ENCODE results near the gene SMAGP.

SMAGP gene

DNA sequence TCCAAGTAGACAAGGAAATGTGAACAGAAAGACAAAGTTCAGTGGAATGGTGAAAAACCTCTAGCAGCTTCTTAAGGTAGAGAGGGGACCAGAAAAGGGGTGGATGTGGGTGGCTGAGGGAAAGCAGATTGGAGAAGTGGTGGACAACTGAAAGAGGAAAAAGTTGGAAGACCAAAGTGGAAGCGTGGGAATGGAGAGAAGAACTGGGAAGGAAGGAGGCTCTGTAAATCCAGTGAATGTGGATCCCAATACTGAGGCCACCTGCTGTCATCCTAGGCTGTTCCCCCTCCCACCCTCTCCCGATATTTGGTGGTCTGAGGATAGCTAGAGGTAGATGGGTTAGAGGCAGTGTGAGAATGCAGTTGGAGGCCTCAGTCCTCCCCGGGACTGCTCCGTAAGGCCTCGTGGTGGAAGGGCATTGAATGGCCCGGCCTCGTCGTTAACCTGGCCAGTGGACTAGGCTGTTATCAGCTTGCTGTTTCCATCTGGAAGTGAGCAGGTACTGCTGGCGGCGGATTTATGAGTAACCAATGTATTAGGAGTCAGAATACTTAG lies 51.5 kb downstream of the SMAGP start:
- H3K36me3 ChIP-seq (ENCODE audit: control insufficient read depth in 1 of 2, insufficient read depth in 2 of 2, low read length in 2 of 2) = no peaks in the 10 kb centered on the region
- no peaks in the 10 kb centered on the region for H3K27me3 ChIP-seq (ENCODE audit: low read depth, low read length)
- peak overlapping the region; percentile 77 to 80 for H3K4me3 ChIP-seq (ENCODE audit: low read depth in 1 of 2, low read length in 2 of 2)
- H3K27ac ChIP-seq (ENCODE audit: low read length) = peak overlapping the region; percentile 88
- H3K9me3 ChIP-seq (ENCODE audit: control insufficient read depth in 1 of 2, low read length in 2 of 2) = no peaks in the 10 kb centered on the region
- H3K4me1 ChIP-seq (ENCODE audit: control insufficient read depth in 1 of 2, insufficient read depth in 2 of 2, low read length in 2 of 2) = peaks cover 9 to 20% of the 10 kb centered on the region in 2 donors

DNA sequence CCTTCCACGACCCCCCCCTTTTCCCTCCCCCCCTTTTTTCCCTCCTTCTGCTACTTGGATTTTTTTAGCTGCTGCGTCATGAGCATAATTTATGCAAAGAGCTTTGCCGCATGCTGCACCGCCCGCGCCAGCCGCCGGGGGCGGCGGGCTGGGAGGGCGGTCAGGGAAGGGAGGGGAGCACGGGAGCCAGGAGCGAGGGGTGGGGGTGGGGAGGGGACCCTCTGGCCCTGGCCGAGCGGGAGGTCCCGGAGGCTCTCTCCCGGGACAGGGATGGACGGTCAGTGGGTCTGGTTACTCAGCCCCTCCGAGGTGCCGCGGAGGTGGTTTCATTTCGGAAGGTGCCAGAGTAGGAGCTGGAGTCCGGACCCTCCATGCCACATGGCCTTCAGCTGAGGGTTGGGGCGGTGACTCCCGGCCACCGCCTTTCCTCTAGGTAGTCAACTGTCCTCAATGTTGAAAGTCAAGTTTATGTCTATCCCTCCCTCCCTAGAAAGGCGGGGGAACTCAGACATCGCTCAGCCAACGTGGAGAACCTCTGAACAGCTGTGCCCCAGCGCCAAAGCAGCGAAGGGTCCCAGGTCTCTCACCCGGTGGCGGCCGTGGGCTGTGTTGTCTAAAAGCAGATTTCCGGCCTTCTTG lies 52.1 kb downstream of the SMAGP start, which contains the start of gene POU6F1:
POU6F1 (minus strand) TSS at position 95 of the 639 bp plus-strand sequence. CDS start 11,226 bp downstream, outside the sequence.
- H3K4me3 ChIP-seq (ENCODE audit: low read depth in 1 of 2, low read length in 2 of 2) = peak within 1 kb of the TSS; percentile 77 to 80
- peaks cover 9 to 20% of the 10 kb centered on the region in 2 donors for H3K4me1 ChIP-seq (ENCODE audit: control insufficient read depth in 1 of 2, insufficient read depth in 2 of 2, low read length in 2 of 2)
- H3K36me3 ChIP-seq (ENCODE audit: control insufficient read depth in 1 of 2, insufficient read depth in 2 of 2, low read length in 2 of 2) = no peaks in the 10 kb centered on the region
- H3K27me3 ChIP-seq (ENCODE audit: low read depth, low read length) = no peaks in the 10 kb centered on the region
- no peaks in the 10 kb centered on the region for H3K9me3 ChIP-seq (ENCODE audit: control insufficient read depth in 1 of 2, low read length in 2 of 2)
- H3K27ac ChIP-seq (ENCODE audit: low read length) = peak within 1 kb of the TSS; percentile 88

DNA sequence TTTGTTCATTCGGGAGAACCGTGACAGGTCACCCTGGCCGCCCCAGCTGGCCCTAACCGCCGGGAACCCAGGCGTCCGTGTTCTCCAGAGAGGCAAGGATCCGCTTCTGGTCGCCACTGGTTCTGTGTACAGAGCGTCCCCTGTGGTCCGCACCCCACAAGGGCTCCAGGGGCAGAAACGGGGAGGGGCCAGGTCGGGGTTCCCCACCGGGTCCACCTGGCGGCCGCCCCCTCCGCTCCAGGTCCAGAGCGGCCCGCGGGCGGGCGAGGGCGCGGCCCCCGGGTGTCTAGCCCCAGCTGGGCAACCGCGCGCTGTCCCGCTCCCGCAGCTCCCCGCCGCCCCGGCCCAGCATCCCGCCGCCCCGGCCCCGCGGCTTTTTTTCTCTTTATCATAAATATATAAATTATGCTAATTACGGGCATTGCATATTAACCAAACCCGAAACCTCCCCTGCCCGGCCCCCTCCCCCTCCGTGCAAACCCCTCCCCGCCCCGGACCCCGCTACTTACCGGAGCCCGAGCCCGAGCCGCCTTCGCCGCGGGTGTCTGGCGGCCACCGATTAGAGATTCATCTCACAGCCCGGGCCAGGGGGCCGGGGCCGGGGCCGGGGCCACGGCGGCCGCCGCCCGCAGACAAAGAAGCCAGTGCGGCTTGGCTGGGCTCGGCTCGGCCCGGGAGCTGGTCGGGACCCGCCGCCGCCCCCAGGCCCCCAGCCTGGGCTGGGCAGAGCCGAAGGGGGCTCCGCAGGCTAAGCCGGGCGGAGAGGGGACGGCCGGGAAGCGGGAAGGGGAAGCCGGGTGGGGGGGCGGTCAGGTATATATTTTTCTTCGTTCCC lies 52.9 kb downstream of the SMAGP start:
- H3K27me3 ChIP-seq (ENCODE audit: low read depth, low read length) = no peaks in the 10 kb centered on the region
- H3K9me3 ChIP-seq (ENCODE audit: control insufficient read depth in 1 of 2, low read length in 2 of 2) = no peaks in the 10 kb centered on the region
- peaks cover 9 to 20% of the 10 kb centered on the region in 2 donors for H3K4me1 ChIP-seq (ENCODE audit: control insufficient read depth in 1 of 2, insufficient read depth in 2 of 2, low read length in 2 of 2)
- H3K27ac ChIP-seq (ENCODE audit: low read length) = peak overlapping the region; percentile 88
- peak overlapping the region; percentile 77 to 80 for H3K4me3 ChIP-seq (ENCODE audit: low read depth in 1 of 2, low read length in 2 of 2)
- H3K36me3 ChIP-seq (ENCODE audit: control insufficient read depth in 1 of 2, insufficient read depth in 2 of 2, low read length in 2 of 2) = no peaks in the 10 kb centered on the region

DNA sequence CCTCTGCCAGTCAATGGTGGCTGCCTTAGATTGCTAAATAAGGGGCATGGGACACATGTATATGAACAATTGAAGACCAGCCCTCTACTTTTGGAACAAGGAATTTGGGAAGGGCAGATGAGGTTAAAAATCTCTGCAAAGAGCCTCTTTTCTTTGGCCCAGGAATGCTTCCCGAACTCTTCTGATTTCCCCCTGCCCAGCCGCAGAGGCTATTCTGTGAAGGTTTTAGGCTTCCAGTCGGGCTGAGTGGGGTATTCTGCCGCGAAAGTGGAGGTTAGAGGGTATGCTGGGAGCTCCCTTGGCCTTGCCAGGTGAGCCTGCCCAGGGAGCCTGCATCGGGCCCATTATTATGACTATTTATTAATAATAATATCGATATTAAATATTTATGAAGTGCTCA lies 53.6 kb downstream of the SMAGP start:
- no peak overlapping the region for H3K27ac ChIP-seq (ENCODE audit: low read length)

DNA sequence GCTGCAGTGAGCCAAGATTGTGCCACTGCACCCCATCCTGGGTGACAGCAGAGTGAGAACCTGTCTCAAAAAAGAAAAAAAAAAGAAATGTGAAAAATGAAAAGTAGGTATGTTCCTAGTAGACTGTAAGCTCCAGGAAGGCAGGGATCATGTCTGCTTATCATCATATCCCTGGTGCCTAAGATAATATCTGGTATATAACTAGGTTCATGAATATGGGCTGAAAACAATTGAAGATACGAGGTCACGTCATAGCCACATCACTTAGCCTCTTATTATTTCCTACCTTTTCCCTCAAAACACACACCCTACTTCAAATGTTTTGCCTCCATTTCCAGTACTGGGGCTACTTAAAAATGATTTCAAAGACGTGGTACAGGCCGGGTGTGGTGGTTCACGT lies 55.3 kb downstream of the SMAGP start:
- H3K4me1 ChIP-seq (ENCODE audit: control insufficient read depth in 1 of 2, insufficient read depth in 2 of 2, low read length in 2 of 2) = peaks cover 9 to 20% of the 10 kb centered on the region in 2 donors
- H3K9me3 ChIP-seq (ENCODE audit: control insufficient read depth in 1 of 2, low read length in 2 of 2) = no peaks in the 10 kb centered on the region
- H3K27ac ChIP-seq (ENCODE audit: low read length) = no peak overlapping the region
- no peak overlapping the region for H3K4me3 ChIP-seq (ENCODE audit: low read depth in 1 of 2, low read length in 2 of 2)
- H3K27me3 ChIP-seq (ENCODE audit: low read depth, low read length) = no peaks in the 10 kb centered on the region
- no peaks in the 10 kb centered on the region for H3K36me3 ChIP-seq (ENCODE audit: control insufficient read depth in 1 of 2, insufficient read depth in 2 of 2, low read length in 2 of 2)

More for the DNA sequence above, 53.6 kb downstream of the SMAGP start:
- Histone ChIP-seq H3K4me1 (ENCODE audit: control insufficient read depth in 1 of 2, insufficient read depth in 2 of 2, low read length in 2 of 2) (peaks cover 9 to 20% of the 10 kb centered on the region in 2 donors), H3K36me3 (ENCODE audit: control insufficient read depth in 1 of 2, insufficient read depth in 2 of 2, low read length in 2 of 2) (no peaks in the 10 kb centered on the region), H3K9me3 (ENCODE audit: control insufficient read depth in 1 of 2, low read length in 2 of 2) (no peaks in the 10 kb centered on the region), H3K27me3 (ENCODE audit: low read depth, low read length) (no peaks in the 10 kb centered on the region), H3K4me3 (ENCODE audit: low read depth in 1 of 2, low read length in 2 of 2) (peak overlapping the region; percentile 44 to 77)

DNA sequence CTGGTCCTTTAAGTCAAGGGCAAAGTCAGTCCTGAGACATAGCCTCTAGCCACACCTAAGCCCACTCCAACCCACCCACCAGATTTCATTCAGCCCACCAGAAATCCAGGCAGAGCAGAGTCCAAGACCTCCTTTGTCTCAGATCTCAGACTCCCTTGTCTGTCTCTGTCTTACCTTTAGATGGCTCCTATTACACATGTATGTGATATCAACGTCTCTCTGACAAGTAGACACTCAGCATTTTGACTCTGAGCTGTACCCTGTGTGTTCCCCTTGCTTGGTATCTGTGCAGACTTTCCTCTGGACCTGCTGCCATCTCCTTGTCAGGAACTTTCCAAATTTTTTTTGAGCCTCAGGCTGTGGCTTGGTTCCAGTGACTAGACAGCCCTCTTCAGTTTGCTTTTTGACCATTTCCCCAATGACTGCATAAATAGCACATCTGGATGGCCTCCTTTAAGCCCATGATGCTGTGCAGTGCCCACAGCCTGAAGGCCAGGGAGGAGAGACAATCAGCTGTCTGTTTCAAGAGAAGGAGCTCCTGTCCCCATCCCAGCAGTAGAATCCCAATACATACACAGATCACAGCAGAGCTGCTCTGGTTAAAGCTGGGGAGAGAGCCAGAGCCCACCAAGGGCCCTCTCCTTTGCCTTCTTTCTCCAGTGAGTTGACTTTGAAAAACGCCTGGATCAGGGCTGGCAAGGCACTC lies 59.4 kb downstream of the SMAGP start:
- Histone ChIP-seq H3K27ac (ENCODE audit: low read length) (no peak overlapping the region), H3K27me3 (ENCODE audit: low read depth, low read length) (no peaks in the 10 kb centered on the region), H3K9me3 (ENCODE audit: control insufficient read depth in 1 of 2, low read length in 2 of 2) (no peaks in the 10 kb centered on the region), H3K36me3 (ENCODE audit: control insufficient read depth in 1 of 2, insufficient read depth in 2 of 2, low read length in 2 of 2) (no peaks in the 10 kb centered on the region), H3K4me1 (ENCODE audit: control insufficient read depth in 1 of 2, insufficient read depth in 2 of 2, low read length in 2 of 2) (no peaks in the 10 kb centered on the region), H3K4me3 (ENCODE audit: low read depth in 1 of 2, low read length in 2 of 2) (no peak overlapping the region)

DNA sequence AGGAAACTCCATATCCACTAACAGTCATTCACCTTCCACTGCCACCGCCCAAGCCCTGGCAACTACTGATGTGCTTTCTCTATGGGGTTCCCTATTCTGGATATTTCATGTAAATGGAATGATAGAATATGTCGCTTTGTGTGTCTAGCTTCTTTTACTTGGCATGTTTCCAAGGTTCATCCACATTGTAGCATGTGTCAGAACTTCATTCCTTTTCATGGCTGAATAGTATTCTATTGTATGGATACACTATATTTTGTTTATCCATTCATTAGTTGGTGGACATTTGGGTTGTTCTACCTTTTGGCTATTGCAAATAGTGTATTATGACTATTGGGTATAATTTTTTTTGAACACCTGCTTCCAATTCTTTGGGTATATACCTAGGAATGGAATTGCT lies 61.0 kb downstream of the SMAGP start:
- Histone ChIP-seq H3K4me3 (ENCODE audit: low read depth in 1 of 2, low read length in 2 of 2) (no peak overlapping the region), H3K27ac (ENCODE audit: low read length) (no peak overlapping the region), H3K27me3 (ENCODE audit: low read depth, low read length) (no peaks in the 10 kb centered on the region), H3K9me3 (ENCODE audit: control insufficient read depth in 1 of 2, low read length in 2 of 2) (no peaks in the 10 kb centered on the region), H3K36me3 (ENCODE audit: control insufficient read depth in 1 of 2, insufficient read depth in 2 of 2, low read length in 2 of 2) (no peaks in the 10 kb centered on the region), H3K4me1 (ENCODE audit: control insufficient read depth in 1 of 2, insufficient read depth in 2 of 2, low read length in 2 of 2) (no peaks in the 10 kb centered on the region)

DNA sequence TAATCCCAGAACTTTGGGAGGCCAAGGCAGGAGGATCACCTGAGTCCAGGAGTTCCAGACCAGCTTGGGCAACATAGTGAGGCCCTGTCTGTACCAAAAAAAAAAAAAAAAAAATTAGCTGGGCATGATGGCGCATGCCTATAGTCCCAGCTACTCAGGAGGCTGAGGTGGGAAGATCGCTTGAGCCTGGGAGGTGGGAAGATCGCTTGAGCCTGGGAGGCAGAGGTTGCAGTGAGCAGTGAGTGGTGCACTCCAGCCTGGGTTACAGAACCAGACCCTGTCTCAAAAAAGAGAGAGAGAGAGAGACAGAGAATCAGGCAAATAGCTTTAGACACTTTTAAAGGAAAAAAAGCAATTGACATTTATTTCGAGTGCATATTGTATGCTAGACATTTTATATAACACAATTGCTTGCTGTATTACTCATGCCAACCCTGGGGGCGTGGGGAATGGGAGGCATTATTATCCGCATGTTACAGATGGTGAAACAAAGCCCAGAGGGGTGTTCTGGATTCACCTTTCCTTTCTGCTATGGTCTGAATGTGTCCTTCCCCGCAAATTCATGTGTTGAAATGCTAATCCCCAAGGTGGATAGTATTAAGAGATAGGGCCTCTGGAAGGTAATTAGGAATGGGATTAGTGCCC lies 62.1 kb downstream of the SMAGP start:
- no peak overlapping the region for H3K27ac ChIP-seq (ENCODE audit: low read length)
- H3K36me3 ChIP-seq (ENCODE audit: control insufficient read depth in 1 of 2, insufficient read depth in 2 of 2, low read length in 2 of 2) = peaks cover 0 to 1% of the 10 kb centered on the region in 2 donors
- H3K4me1 ChIP-seq (ENCODE audit: control insufficient read depth in 1 of 2, insufficient read depth in 2 of 2, low read length in 2 of 2) = no peaks in the 10 kb centered on the region
- H3K27me3 ChIP-seq (ENCODE audit: low read depth, low read length) = no peaks in the 10 kb centered on the region
- no peaks in the 10 kb centered on the region for H3K9me3 ChIP-seq (ENCODE audit: control insufficient read depth in 1 of 2, low read length in 2 of 2)
- no peak overlapping the region for H3K4me3 ChIP-seq (ENCODE audit: low read depth in 1 of 2, low read length in 2 of 2)

DNA sequence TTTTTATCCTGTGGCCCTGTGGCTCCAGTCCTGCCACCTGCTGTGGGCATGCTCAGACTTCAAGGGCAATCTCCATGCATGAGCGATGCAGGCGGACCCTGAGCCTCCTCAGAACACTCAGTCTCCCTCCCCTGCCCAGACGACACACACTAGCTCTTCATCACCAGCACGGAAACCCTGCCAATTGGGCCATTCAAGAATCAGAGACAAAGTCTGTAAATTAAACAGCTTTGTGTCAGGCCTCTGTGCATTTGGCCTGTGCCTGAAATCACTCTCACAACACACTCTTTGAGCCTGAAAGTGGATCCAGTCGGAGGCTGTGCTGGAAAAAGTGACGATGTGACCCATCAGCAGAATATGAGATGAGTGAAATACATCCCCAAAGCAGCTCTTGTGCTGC lies 64.9 kb downstream of the SMAGP start:
- Histone ChIP-seq H3K36me3 (ENCODE audit: control insufficient read depth in 1 of 2, insufficient read depth in 2 of 2, low read length in 2 of 2) (peaks cover 0 to 8% of the 10 kb centered on the region in 2 donors), H3K4me3 (ENCODE audit: low read depth in 1 of 2, low read length in 2 of 2) (no peak overlapping the region), H3K9me3 (ENCODE audit: control insufficient read depth in 1 of 2, low read length in 2 of 2) (no peaks in the 10 kb centered on the region), H3K27me3 (ENCODE audit: low read depth, low read length) (no peaks in the 10 kb centered on the region), H3K4me1 (ENCODE audit: control insufficient read depth in 1 of 2, insufficient read depth in 2 of 2, low read length in 2 of 2) (no peaks in the 10 kb centered on the region), H3K27ac (ENCODE audit: low read length) (no peak overlapping the region)

DNA sequence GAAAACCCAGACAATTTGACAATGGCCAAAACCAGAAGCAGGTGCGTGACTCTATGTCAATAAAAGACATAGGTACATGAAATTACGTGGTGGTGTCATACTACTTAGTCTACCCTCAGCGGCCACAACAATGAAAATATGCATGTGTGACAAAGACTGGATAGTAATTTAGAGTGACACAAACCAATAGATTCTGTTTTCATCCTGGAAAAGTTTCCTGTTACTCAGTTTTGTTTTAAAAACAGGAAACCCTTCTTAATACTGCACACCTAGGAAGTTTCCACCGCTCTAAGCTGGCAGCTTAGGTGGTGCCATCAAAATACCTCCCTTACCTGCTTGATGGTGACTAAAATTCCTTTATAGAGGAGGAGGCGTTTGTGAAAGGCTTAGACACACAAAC lies 67.5 kb downstream of the SMAGP start:
- Histone ChIP-seq H3K4me3 (ENCODE audit: low read depth in 1 of 2, low read length in 2 of 2) (no peak overlapping the region), H3K36me3 (ENCODE audit: control insufficient read depth in 1 of 2, insufficient read depth in 2 of 2, low read length in 2 of 2) (peaks cover 0 to 13% of the 10 kb centered on the region in 2 donors), H3K27ac (ENCODE audit: low read length) (no peak overlapping the region), H3K9me3 (ENCODE audit: control insufficient read depth in 1 of 2, low read length in 2 of 2) (no peaks in the 10 kb centered on the region), H3K4me1 (ENCODE audit: control insufficient read depth in 1 of 2, insufficient read depth in 2 of 2, low read length in 2 of 2) (no peaks in the 10 kb centered on the region), H3K27me3 (ENCODE audit: low read depth, low read length) (no peaks in the 10 kb centered on the region)
